Ecto neural progenitor cell (in vitro differentiated cells): ENCODE data around the gene GPR89B.
"Not testable (repeated sequence)": the region's sequence is repeated elsewhere in the genome, so short reads cannot be mapped to it uniquely, and the experiment has no call there.

Experiments
- DNase-seq: peaks from one replicate; pipeline ENCODE4 v3.0.0-alpha.2; 2018; ENCODE audit warnings: low spot score

Gene GPR89B

DNA sequence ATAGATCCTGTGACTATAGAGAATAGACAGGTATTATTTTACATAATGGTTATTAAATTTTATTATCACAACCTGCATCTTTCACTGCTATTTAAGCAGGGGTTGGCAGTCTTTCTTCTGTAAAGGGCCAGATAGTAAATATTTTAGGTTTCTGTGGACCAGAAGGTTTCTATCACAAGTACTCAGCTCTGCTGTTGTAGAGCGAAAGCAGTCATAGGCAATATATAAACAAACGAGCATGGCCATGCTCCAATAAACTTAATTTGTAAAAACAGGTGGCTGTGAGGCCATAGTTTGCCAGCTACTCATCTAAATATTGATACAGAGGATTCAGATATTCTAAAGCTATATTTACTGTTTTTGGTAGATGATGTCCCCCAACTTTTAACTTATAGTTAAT lies 12.2 kb downstream of the GPR89B start:
- not testable (repeated sequence) for DNase-seq

DNA sequence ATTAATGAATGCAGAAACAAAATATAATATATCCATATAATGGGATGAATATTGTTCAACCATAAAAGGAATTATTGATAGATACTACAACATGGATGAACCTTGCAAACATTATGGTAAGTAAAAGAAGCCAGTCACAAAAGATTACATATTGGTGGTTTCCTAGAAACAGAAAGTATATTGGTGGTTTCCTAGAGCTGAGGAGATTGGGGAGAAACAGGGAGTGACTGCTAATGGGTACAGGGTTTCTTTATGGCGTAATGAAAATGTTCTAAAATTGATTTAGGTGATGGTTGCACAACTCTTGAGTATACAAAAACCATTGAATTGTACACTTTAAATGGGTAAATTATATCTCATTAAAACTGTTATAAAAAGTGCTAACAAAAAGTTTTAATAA lies 14.3 kb downstream of the GPR89B start:
- DNase-seq = not testable (repeated sequence)

DNA sequence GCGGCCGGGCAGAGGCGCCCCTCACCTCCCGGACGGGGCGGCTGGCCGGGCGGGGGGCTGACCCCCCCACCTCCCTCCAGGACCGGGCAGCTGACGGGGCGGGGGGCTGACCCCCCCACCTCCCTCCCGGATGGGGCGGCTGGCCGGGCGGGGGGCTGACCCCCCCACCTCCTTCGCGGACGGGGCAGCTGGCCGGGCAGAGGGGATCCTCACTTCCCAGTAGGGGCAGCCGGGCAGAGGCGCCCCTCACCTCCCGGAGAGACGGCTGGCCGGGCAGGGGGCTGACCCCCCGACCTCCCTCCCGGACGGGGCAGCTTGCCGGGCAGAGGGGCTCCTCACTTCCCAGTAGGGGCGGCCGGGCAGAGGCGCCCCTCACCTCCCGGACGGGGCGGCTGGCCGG lies 21.3 kb downstream of the GPR89B start:
- not testable (repeated sequence) for DNase-seq

DNA sequence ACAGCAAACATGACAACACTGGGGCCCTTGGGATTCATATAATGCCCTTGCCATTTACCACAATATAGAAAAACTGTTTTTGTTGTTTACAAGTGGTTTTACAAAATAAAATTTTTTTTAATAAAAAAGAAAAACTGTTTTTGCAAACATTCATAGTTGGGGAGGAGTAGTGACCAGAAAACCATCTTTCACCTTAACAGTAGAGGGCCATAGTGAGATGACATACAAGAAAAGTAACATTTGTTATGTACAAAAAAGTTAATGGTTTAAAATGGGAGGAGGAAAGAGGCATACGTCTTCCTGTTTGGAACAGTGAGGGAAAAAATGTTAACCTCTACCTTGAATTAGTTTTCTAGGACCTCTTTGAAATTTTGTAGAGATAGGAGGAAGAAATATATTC lies 30.7 kb downstream of the GPR89B start:
- DNase-seq = not testable (repeated sequence)

GRCh38 chr1:147959680-147960079 lies 31.5 kb downstream of the GPR89B start:
- not testable (repeated sequence) for DNase-seq

DNA sequence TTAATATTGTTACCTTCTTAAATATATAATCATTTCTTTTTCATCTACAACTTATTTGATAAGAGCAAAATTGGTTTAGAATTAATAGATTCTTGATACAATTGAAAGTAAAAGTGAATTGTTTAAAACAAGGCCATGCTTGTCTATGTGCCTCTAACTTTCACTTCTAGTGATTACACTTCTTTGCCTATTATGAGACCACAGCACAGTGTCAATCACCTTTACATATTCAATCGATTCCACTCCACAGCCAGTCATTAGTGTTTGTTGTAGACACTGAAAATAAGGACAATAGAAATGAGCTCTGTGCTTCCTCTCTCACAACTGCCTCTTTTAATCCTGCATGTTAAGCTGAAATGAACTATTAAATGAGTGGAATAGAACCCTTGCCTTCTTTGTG lies 36.4 kb downstream of the GPR89B start:
- DNase-seq = not testable (repeated sequence)

GRCh38 chr1:147966657-147967056 lies 38.4 kb downstream of the GPR89B start:
- DNase-seq = not testable (repeated sequence)

DNA sequence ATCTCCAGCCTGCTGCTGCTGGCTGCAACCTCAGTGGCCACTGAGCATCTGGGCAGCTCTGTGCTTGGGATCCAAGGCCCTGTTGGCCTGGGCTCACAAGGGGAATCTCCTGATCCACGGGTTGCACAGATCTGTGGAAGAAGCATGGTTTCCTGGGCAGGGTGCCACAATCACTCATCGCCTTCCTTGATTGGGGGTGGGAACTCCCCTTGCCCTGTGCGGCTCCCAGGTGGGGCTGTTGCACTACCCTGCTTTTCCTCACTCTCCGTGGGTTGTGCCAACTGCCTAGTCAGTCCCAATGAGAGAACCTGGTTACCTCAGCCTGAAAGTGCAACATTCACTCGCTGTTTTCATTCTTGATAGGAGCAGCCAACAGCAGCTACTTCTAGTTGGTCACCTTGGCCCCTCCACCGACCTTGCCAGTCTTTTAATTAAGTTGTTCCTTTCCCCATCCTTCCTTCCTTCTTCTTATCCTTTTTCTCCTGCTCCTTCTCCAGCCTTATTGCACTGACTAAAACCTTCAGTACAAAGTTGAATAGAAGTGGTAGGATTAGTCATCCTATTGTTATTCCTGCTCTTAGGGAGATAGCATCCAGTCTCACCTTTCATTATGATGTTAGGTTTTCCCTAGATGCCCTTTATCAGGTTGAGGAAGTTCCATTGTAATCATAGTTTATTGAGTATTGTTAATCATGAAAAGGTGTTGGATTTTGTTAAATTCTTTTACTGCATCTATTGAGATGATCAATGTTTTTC lies 50.9 kb downstream of the GPR89B start:
- DNase-seq = not testable (repeated sequence)

- DNase-seq = not testable (repeated sequence)
These were observed 57.2 kb downstream of the GPR89B start for GRCh38 chr1:147985374-147985773.

GRCh38 chr1:147987893-147988292 lies 59.7 kb downstream of the GPR89B start:
- not testable (repeated sequence) for DNase-seq

- not testable (repeated sequence) for DNase-seq
These were observed 64.7 kb downstream of the GPR89B start for GRCh38 chr1:147992916-147993315.

DNA sequence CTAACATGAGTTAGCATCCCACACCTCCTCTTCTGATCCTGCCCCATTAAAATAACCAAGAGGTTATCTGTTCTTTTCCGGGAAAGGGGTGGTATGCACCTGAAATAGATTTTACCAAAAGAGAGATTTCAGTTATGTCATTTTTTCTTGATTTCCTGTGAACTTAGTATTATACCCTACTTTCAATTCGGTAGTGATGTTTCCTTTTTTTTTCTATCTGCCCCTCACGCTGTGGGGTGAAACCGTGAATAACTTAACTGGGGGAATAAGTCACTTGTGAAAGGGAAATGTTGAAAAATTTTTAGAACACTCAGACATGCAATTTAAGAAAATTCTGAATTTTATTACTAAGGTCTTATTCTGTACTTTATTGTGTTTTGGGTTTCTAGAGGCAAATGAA lies 65.2 kb downstream of the GPR89B start:
- not testable (repeated sequence) for DNase-seq

- not testable (repeated sequence) for DNase-seq
These were observed 65.8 kb downstream of the GPR89B start for GRCh38 chr1:147993825-147994615.

GRCh38 chr1:147996088-147996487 lies 67.9 kb downstream of the GPR89B start:
- DNase-seq = not testable (repeated sequence)

DNA sequence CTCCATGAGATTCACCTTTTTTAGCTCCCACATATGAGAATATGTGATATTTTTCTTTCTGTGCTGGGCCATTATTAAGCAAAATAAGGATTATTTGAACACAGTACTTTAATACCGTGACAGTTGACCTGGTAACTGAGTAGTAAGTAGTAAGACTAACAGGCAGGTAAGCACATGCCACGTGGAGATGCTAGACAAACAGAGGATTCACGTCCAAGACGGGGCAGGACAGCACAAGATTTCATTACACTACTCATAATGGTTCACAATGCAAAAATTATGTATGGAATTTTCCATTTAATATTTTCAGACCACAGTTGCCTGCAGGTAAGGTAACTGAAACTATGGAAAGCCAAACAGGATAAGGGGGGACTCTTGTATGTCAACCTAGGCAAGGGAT lies 79.5 kb downstream of the GPR89B start:
- not testable (repeated sequence) for DNase-seq

DNA sequence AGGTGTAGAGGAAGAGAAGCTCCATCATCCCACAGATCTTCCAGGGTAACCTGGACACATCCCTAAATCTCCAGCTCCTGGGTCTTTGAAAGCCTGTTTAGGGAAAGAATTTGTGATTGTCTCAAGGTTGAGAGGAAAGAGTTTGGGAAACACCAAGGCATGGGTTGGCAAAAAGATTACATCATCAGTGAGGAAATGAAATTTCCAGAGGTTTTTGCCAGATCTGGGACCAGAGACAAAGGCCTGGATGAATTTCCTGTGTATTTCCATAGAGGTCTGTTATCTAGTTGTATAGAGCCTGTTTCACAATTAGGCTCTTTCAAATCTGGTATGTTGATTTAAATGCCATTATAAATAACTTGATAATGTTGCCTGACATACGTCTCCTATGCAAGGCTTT lies 82.3 kb downstream of the GPR89B start:
- no peak for DNase-seq

GRCh38 chr1:148013177-148014144 lies 85.2 kb downstream of the GPR89B start:
- peak; percentile 53 for DNase-seq

DNA sequence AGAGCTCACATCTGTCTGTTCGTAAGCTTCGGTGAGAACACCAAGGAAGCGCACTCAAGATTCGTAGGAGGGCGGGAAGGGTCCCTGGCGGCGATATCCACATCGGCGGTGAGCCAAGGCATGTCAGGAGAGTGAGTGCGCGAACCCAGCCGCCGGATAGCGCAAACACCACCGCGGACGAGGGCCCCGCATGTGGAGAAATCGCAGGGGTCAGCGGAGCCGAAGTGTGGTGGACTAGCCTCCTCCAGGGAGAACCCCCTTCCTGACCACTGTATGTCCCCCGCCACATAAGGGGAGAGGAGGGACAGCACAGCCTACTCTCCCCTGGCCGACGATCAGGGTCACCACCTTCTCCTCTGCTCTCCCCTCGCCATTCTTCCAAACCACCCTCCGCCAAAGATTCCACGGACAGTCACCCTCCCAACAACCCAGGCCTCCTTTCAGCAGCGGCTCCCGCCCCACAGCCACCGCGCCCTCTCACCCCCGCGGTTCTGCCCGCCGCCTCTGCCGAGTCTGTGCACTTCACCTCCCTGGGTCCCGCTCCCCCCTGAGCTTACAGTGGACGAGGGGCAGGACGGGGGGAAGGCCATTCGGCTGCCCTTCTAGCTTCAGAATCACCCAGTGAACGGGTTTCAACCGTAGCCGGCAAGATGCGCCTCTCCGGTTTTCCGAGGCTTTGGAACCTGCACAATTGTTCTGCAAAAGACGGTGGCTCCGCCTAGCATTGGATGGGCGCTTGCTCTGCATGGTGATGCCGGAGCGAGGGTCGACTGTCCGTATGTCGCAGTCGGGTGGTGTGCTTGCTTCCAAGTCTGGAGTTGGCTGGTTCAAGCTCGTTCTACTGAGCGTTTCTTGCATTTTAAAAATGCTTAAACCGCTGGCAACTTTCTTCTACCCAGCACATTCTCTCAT lies 86.3 kb downstream of the GPR89B start:
- peak; percentile 36 for DNase-seq

- not testable (repeated sequence) for DNase-seq
These were observed 96.7 kb downstream of the GPR89B start for GRCh38 chr1:148024918-148025317.

DNA sequence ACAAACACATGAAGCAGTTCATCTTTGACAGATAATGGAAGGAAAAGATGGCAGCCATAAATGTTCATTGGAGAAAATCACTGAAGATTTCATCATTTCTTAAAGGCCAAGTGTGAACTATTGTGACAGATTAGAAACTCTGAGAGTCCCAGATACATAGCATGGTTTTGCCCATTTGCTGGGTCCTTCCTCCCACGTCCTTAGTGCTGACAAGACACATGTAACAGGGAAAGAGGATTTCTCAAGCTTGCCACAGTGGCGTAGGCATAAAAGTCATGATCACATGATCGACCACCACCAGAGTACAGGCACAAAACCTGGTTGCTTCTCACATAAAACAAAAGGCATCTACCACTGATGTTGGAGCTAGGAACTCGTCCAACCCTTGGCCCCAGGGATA lies 98.8 kb downstream of the GPR89B start:
- DNase-seq = not testable (repeated sequence)

GRCh38 chr1:148032247-148032646 lies 104.0 kb downstream of the GPR89B start:
- DNase-seq = not testable (repeated sequence)
